Peyer's patch (tissue), 4 donors: ENCODE measurements around the gene ZNF608. TPM values are rescaled to one million over a fixed set of nuclear protein-coding genes. Genes with fewer than 3 reads are reported as not detected.

ENCODE experiments used
- DNase-seq, 3 donors: peaks; one replicate each; pipeline ENCODE4 v3.0.0-alpha.2; 2017 to 2019
- H3K27ac ChIP-seq, 4 donors: fragments of 200-600 bp; sonication (generic); one replicate each; pipeline ENCODE4 v1.5.1; 2016 to 2019
- H3K27me3 ChIP-seq, 2 donors: fragments of 200-600 bp; sonication (generic); one replicate each; pipeline ENCODE4 v1.5.1; 2019
- H3K36me3 ChIP-seq, 3 donors: fragments of 200-600 bp; sonication (generic); one replicate each; pipeline ENCODE4 v1.5.1; 2016 to 2019
- H3K4me1 ChIP-seq, 4 donors: fragments of 200-600 bp; sonication (generic); one replicate each; pipeline ENCODE4 v1.5.1; 2016 to 2019
- H3K4me3 ChIP-seq, 4 donors: fragments of 200-600 bp; sonication (generic); 1 replicate in 3 of 4; 2 replicates in 1 of 4; pipeline ENCODE4 v1.5.1; 2016 to 2019; ENCODE audit warnings: mild to moderate bottlenecking in 1 of 4
- H3K9me3 ChIP-seq, 4 donors: fragments of 200-600 bp; sonication (generic); one replicate each; pipeline ENCODE4 v1.5.1; 2016 to 2019; ENCODE audit warnings: mild to moderate bottlenecking in 1 of 4
- CTCF ChIP-seq, 6 experiments: fragments of 450-650 bp in 4 of 6; fragments of 200-600 bp in 2 of 6; sonication (generic) in 1 of 6; IDR thresholded peaks; one replicate each; pipeline ENCODE4 v1.5.1; 2017 to 2019; ENCODE audit warnings: antibody characterized with exemption in 6 of 6, mild to moderate bottlenecking in 3 of 6, moderate library complexity in 1 of 6
- POLR2A ChIP-seq, 2 donors: fragments of 450-650 bp; IDR thresholded peaks; one replicate each; pipeline ENCODE4 v1.5.1; 2017; ENCODE audit warnings: antibody characterized with exemption in 2 of 2, mild to moderate bottlenecking in 2 of 2, moderate library complexity in 2 of 2
- total RNA-seq, 4 donors: library from RNA; depleted of rRNA; stranded (reverse); fragments of >200 nt; gene quantifications; one replicate each; pipeline ENCODE4 v1.1.0, GENCODE V29; 2016

The ZNF608 gene
- total RNA-seq, 4 donors from 2014 or later, result 19.8 to 85.8 (median 35.3) TPM

- Histone ChIP-seq H3K27ac (no peak overlapping the region), H3K36me3 (no peaks in the 10 kb centered on the region), H3K9me3 (no peaks in the 10 kb centered on the region), H3K4me3 (no peak overlapping the region), H3K27me3 (no peaks in the 10 kb centered on the region), H3K4me1 (no peaks in the 10 kb centered on the region)
- no peak for TF ChIP-seq POLR2A (IDR thresholded peaks at IDR 0.05)
- TF ChIP-seq CTCF (IDR thresholded peaks at IDR 0.05), result no peak
- DNase-seq, result no peak
Observed at GRCh38 chr5:124761010-124761409, 14.6 kb upstream of the ZNF608 start.

- no peaks in the 10 kb centered on the region for H3K36me3 ChIP-seq
- no peaks in the 10 kb centered on the region for H3K27me3 ChIP-seq
- DNase-seq, result no peak
- TF ChIP-seq CTCF (IDR thresholded peaks at IDR 0.05) (no peak), POLR2A (IDR thresholded peaks at IDR 0.05) (no peak)
- no peak overlapping the region for H3K4me3 ChIP-seq
- no peak overlapping the region for H3K27ac ChIP-seq
- no peaks in the 10 kb centered on the region for H3K9me3 ChIP-seq
- H3K4me1 ChIP-seq, result no peaks in the 10 kb centered on the region
Observed at GRCh38 chr5:124760608-124761007, 14.2 kb upstream of the ZNF608 start.

- no peak for TF ChIP-seq CTCF (IDR thresholded peaks at IDR 0.05)
Observed at GRCh38 chr5:124755565-124755964, 9.1 kb upstream of the ZNF608 start.

GRCh38 chr5:124755041-124755440 lies 8.6 kb upstream of the ZNF608 start:
- Histone ChIP-seq H3K4me1 (no peaks in the 10 kb centered on the region), H3K4me3 (no peak overlapping the region), H3K36me3 (no peaks in the 10 kb centered on the region), H3K9me3 (no peaks in the 10 kb centered on the region), H3K27me3 (no peaks in the 10 kb centered on the region), H3K27ac (no peak overlapping the region)
- no peak for DNase-seq
- TF ChIP-seq POLR2A (IDR thresholded peaks at IDR 0.05), result no peak
- TF ChIP-seq CTCF (IDR thresholded peaks at IDR 0.05), result no peak

More at GRCh38 chr5:124755565-124755964, 9.1 kb upstream of the ZNF608 start:
- no peaks in the 10 kb centered on the region for H3K36me3 ChIP-seq
- no peak overlapping the region for H3K27ac ChIP-seq
- H3K4me3 ChIP-seq, result no peak overlapping the region
- H3K9me3 ChIP-seq, result no peaks in the 10 kb centered on the region
- H3K4me1 ChIP-seq, result no peaks in the 10 kb centered on the region
- no peaks in the 10 kb centered on the region for H3K27me3 ChIP-seq
- DNase-seq, result no peak

- H3K27me3 ChIP-seq, result no peaks in the 10 kb centered on the region
- H3K27ac ChIP-seq, result no peak overlapping the region
- TF ChIP-seq CTCF (IDR thresholded peaks at IDR 0.05) (no peak), POLR2A (IDR thresholded peaks at IDR 0.05) (no peak)
- no peak for DNase-seq
- no peaks in the 10 kb centered on the region for H3K36me3 ChIP-seq
- H3K4me3 ChIP-seq, result no peak overlapping the region
- no peaks in the 10 kb centered on the region for H3K9me3 ChIP-seq
- H3K4me1 ChIP-seq, result peaks cover 0 to 4% (median 0%) of the 10 kb centered on the region in 4 donors
Observed at GRCh38 chr5:124754206-124754927, 7.9 kb upstream of the ZNF608 start.
